GM12891 (cell line): ENCODE results near the gene SHB.

Experiments
- PAX5 ChIP-seq: IDR thresholded peaks from 2 replicates; pipeline ENCODE4 v1.6.1; 2011; ENCODE audit warnings: low read length, moderate library complexity, mild to moderate bottlenecking; ENCODE audit not compliant: insufficient read depth, severe bottlenecking
- POLR2A ChIP-seq: IDR thresholded peaks from 2 replicates; pipeline ENCODE4 v1.6.1; 2011; ENCODE audit warnings: low read depth, low read length, control low read depth
- POLR2AphosphoS5 ChIP-seq: IDR thresholded peaks from 2 replicates; pipeline ENCODE4 v1.6.1; 2011; ENCODE audit warnings: low read depth, low read length, control low read depth
- POU2F2 ChIP-seq: IDR thresholded peaks from 2 replicates; pipeline ENCODE4 v1.6.1; 2011; ENCODE audit warnings: low read depth, mild to moderate bottlenecking, control low read depth, low read length, moderate library complexity
- SPI1 ChIP-seq: IDR thresholded peaks from 2 replicates; pipeline ENCODE4 v1.6.1; 2011; ENCODE audit warnings: low read depth, low read length, control low read depth
- TAF1 ChIP-seq: IDR thresholded peaks from 2 replicates; pipeline ENCODE4 v1.6.1; 2011; ENCODE audit warnings: low read depth, low read length, control low read depth

DNA sequence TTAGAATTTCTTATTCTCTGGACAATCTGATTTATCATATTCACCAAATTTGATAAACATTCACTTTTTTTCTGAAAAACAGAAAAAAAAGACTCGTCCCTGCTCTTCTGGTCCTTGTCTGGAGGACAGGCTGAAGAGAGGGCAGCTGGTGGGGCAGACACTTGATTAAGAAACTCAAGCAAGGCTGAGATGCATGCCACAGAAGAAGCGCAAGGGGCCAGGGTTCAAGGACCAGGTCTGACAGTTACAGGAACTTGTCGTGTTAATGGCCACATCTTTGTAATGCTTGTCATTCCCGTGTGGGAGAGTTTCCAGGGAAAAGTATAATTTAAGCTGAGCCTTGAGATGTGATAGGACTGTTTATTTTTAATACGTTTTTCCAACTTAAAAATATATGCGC, 40.6 kb upstream of the SHB start:
- TF ChIP-seq POLR2AphosphoS5 (no peak), POLR2A (no peak), TAF1 (no peak), SPI1 (no peak), POU2F2 (no peak), PAX5 (no peak)
